Left kidney (tissue), 8 donors: ENCODE data around the gene CPLANE2. TPM values are rescaled to one million over a fixed set of nuclear protein-coding genes. Genes with fewer than 3 reads are reported as not detected.
"Not testable (repeated sequence)": the region's sequence is repeated elsewhere in the genome, so short reads cannot be mapped to it uniquely, and the experiment has no call there.

ENCODE experiments used
- DNase-seq: peaks from one replicate; pipeline ENCODE4 v3.0.0-alpha.2; 2013
- long read RNA-seq, 8 donors: transcript quantifications; one replicate each; lab custom pipeline, GENCODE V29; 2026
- polyA plus RNA-seq: library from polyadenylated mRNA; unstranded; fragments of 120-200 nt; gene quantifications from one replicate; pipeline ENCODE4 v1.2.1, GENCODE V29; 2013; ENCODE audit not compliant: insufficient read length

The CPLANE2 gene, protein sequence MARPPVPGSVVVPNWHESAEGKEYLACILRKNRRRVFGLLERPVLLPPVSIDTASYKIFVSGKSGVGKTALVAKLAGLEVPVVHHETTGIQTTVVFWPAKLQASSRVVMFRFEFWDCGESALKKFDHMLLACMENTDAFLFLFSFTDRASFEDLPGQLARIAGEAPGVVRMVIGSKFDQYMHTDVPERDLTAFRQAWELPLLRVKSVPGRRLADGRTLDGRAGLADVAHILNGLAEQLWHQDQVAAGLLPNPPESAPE
- polyA plus RNA-seq, result 4.8 TPM
- long read RNA-seq, donor 1, result 0 reads
- long read RNA-seq, donor 2, partial matches to known transcripts, result 0 of 2 reads
- long read RNA-seq, donor 2, other reads (novel, unspliced or antisense), result 0 of 2 reads
- long read RNA-seq, donor 3, partial matches to known transcripts, result 0 of 2 reads
- long read RNA-seq, donor 3, other reads (novel, unspliced or antisense), result 0 of 2 reads
- long read RNA-seq, donor 4, result 0 reads
- long read RNA-seq, donor 5, partial matches to known transcripts, result 0 of 5 reads
- long read RNA-seq, donor 5, other reads (novel, unspliced or antisense), result 0 of 5 reads
- long read RNA-seq, donor 6, partial matches to known transcripts, result 0 of 2 reads
- long read RNA-seq, donor 6, other reads (novel, unspliced or antisense), result 0 of 2 reads
- long read RNA-seq, donor 7, partial matches to known transcripts, result 0 of 2 reads
- long read RNA-seq, donor 7, other reads (novel, unspliced or antisense), result 0 of 2 reads
- long read RNA-seq, donor 8, partial matches to known transcripts, result 0 of 1 reads
- long read RNA-seq, donor 8, other reads (novel, unspliced or antisense), result 0 of 1 reads

DNA sequence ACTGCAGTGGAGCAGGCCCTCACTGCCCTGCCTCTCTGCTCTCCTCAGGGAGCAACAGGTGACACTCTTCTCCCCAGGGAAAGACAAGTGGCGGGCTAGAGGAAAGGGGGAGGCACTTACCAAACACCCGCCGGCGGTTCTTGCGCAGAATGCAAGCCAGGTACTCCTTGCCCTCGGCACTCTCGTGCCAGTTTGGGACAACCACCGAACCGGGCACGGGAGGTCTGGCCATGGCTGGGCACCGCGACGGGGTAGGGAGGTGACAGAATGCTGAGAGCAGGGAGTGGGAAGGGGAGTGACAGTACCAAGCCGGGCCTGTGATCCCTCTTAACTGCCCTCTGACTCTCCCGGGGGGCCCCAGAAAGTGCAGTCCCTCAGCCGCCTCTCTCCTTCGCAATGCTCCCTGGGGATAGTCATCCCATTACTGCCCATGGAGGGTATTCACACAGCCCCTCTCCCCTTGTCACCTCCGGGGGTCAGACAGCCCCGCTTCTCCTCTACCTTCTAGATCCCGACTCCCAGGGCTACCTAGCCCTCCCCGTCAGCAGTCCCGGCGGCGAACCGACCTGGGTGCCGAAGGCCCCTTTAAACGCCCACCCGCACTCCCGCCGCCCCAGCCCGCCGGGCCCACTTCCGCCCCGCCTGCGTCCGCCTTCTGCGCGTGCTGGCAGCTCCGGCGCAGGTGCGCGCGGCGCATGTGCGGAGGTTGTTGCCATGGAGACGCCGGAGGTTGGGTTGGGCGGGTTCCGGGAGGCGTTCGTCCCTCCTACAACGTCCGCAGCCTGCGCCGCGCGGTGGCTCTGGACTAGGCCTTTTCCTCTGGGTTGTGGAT, at the start of gene CPLANE2:
TSS of gene CPLANE2 (minus strand) at position 673 of the 832 bp plus-strand sequence. CDS start at position 232, 441 bp downstream.
- peak; percentile 90 for DNase-seq

DNA sequence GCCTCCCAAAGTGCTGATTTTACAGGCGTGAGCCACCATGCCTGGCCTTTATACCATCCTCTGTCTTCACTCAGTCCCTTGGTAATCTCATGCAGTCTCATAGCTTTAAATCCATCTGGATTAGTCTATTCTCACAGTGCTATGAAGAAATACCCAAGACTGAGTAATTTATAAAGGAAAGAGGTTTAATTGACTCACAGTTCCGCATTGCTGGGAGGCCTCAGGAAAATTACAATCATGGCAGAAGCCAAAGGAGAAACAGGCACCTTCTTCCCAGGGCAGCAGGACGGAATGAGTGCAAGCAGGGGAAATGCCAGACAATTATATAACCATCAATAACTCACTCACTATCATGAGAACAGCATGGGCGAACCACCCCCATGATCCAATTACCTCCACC, 49.1 kb upstream of the CPLANE2 start:
- no peak for DNase-seq

DNA sequence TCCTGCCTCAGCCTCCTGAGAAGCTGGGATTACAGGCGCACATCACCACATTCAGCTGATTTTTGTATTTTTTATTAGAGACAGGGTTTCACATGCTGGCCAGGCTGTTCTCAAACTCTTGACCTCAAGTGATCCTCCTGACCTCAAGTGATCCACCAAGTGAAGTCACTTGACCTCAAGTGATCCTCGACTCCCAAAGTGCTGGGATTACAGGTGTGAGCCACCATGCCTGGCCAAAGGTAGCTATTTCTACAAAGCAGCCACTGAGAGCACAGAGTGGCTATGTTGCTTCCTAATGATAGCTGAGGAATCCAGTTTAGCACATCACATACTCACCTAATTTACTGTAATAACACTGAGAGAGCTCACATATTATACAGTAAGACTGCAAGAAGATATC, 44.8 kb upstream of the CPLANE2 start:
- DNase-seq, result no peak

DNA sequence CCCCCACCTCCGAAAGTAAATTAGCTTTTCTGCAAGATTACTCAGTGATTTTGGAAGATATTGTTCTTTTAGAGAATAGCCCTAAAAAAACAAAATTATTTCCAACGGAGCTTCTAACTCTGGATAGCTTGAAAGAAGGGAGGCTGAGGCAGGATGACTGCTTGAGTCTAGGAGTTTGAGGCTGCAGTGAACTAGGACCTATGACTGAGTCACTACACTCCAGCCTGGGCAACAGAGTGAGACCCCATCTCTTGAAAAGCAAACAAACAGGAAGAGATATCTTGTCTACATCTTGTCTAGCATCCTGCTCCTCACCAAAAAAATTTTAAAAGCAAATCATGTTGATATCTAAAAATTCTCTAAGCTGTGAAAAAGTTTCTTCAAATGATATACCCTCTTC, 42.2 kb upstream of the CPLANE2 start:
- DNase-seq, result no peak

DNA sequence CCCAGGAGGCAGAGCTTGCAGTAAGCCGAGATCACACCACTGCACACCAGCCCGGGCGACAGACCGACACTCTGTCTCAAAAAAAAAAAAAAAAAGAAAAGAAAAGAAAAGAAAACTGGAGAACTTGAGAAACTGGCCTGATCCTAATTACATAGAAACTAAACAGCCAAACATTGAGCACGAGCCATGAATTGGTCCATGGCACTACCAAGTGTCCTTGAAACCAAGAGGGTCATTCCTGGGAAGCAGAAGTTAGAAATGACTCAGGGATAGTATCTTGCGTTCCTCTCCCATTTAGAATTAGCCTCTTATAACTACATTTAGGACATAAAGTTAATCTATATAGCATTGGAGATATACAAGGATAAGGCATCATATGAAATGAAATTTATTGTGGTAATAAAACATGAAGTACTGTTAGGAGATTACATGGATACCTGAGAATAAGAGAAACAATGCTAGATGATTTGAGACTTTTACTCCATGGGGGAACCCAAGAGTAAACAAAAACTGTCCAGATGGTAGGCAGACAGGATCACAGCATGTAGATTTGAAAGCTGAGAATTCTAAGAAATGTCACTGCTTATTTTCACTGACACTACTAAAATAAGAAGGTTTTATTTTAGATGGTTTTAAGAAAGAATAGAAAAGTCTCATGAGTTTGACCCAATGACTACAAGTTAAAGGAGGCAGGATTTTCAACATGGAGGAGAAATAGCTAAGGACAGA, 39.5 kb upstream of the CPLANE2 start:
- no peak for DNase-seq

DNA sequence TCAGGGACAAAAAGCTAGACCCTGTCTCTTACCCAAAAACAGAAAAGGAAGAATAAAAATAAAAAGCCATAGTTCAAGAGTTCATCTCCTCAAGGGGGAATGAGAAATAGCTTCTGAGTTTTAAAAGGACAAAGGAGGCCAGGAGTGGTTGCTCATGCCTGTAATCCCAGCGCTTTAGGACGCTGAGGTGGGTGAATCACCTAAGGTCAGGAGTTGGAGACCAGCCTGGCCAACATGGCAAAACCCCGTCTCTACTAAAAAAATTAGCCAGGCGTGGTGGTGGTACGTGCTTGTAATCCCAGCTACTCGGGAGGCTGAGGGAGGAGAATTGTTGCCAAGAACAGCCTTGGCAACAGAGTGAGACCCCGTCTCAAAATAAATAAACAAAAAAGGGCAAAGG, 38.6 kb upstream of the CPLANE2 start:
- DNase-seq, result no peak

DNA sequence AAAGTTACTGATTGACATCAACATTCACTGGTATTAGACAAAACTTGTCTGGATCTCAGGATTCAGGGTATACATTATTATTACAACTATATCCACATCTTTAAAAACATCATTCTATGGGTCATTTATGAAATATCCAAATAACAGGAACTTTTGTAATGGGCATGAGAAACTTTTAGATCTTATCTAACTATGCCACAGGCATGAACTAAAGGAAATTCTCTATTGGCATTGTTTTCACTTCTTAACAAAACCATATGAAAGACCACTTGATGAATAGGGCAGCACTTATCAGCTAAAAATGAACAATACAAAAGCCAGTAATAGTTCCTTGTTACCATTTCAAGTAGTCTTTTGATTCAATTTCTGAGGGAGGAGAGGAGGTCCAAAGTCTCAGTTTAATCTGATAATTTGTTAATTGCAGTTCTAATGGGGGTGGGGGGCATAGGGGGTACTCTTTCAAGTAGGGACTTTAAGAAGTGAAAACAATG, 30.8 kb upstream of the CPLANE2 start:
- DNase-seq, result no peak

DNA sequence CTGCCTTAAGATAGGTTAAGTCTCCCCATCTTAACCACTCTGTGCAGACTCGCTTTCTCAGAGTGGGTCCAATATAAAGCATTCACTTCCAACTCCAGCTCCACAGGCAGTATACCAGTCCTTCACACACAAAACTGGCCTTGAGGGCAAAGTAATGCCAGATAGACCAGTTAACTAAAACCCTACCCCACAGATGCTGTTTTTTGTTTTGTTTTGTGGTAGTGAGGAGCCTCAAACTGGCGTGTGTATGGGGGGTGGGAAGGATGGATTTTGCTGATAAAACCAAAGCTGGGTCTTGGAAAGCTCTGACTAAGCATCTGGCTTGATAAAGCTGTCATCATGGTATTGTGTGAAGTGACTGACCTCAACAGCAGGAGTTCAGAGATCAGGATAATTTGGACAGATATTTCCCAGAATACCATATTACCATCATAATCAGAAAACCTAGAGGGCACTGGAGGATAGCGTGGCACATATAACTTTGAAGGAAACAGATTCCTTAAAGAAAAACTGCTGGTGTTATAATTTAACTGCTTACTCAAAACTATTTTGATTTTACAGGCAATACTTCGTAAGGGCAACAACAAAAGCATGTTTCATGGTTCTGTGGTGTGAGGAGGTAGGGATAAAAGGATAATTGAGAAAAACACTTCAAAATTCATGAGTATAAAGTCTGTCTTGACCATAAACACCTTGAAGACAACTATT, 29.6 kb upstream of the CPLANE2 start:
- no peak for DNase-seq

DNA sequence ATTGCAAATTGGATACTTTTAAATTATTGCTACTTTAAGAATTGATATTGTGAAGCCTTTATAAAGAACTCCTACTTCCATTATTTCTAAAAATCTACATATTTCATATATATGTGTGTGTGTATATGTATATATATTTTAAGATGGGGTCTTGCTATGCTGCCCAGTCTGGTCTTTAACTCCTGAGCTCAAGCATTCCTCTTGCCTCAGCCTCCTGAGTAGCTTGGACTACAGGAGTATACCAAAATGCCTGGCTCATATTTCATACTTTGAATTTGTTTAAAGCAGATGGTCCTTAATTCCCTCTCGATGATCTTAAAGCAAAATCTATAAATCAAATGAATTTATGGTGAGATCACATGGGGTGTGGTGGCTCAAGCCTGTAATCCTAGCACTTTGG, 25.1 kb upstream of the CPLANE2 start:
- DNase-seq, result no peak

DNA sequence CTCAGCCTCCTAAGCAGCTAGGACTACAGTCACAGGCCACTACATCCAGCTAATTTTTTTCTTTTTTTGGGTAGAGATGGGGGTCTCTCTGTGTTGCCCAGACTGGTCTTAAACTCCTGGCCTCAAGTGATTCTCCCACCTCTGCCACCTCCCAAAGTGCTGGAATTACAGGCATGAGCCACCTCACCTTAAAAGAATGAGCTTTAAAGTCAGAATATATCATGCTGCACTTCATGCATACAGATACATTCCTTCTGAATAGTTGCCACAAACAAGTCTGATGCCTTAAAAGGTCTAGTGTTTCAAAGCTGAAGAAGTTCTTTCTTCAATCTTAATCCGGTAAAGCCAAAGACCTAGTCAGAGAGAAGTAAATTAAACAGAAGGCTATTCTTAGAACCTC, 23.8 kb upstream of the CPLANE2 start:
- no peak for DNase-seq

DNA sequence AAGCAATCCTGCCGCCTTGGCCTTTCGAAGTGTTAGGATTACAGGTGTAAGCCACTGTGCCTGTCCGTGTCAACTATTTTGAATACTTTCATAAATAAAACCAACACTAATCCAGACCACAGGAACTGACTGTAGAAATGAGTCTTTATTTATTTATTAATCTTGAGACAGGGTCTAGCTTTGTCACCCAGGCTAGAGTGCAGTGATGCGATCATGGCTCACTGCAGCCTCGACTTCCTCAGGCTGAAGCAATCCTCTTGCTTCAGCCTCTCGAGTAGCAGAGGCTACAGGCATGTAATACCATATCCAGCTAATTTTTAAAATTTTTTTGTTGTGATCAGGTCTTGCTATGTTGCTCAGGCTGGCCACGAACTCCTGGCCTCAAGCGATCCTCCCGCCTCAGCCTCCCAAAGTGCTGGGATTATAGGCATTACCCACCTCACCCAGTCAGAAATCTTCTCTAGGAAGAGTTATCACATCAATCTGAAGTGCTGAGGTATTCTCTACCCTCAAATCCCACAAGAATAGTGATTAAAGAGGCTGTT, 21.7 kb upstream of the CPLANE2 start:
- no peak for DNase-seq

DNA sequence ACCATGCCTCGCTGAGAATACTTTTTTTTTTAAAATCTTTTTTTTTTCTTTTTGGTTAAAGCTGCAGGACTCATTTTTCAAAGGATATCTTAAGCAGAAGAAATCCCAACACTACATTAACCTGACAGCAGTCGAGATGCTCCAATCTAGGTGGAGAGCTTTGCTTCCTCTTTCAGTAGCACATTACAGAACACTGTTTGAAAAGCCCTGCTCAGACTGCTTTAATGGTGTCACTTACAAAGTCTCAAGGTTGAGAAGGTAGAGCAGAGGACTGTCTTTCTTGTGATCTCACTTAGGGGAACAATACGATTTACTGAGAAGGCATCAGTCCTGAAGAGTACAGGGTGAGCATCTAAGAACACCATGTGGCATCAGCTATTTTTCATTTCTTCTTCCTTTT, 21.0 kb upstream of the CPLANE2 start:
- no peak for DNase-seq

DNA sequence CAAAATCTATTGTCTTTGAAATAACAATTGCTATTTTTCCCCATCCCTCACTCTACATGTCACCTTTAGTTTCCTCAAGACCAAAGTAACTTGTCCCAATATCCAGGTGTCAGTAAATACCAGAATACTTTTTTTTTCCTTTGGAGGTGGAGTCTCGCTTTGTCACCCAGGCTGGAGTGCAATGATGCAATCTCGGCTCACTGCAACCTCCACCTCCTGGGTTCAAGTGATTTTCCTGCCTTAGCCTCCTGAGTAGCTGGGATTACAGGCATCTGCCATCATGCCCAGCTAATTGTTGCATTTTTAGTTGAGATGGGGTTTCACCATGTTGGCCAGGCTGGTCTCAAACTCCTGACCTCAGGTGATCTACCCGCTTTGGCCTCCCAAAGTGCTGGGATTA, 20.6 kb upstream of the CPLANE2 start:
- DNase-seq, result not testable (repeated sequence)

DNA sequence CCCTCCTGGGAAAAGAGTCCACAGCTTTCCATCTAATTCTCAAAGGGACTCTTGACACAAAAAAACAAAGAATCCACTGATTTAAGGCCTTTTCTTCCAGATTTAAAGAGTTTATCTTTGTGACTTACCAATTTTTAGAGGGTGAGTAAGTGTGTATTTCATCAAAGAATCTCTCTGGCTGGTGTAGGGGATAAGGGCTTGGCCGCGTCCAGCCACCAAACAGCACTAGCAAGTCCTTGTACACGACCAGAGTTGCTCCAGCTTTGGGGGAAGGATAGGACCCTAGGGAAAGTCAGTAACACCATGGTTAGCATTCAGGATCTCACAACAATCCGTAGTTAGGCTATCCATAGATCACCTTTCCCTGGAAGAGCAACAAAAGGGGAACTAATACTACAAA, 19.5 kb upstream of the CPLANE2 start:
- no peak for DNase-seq

DNA sequence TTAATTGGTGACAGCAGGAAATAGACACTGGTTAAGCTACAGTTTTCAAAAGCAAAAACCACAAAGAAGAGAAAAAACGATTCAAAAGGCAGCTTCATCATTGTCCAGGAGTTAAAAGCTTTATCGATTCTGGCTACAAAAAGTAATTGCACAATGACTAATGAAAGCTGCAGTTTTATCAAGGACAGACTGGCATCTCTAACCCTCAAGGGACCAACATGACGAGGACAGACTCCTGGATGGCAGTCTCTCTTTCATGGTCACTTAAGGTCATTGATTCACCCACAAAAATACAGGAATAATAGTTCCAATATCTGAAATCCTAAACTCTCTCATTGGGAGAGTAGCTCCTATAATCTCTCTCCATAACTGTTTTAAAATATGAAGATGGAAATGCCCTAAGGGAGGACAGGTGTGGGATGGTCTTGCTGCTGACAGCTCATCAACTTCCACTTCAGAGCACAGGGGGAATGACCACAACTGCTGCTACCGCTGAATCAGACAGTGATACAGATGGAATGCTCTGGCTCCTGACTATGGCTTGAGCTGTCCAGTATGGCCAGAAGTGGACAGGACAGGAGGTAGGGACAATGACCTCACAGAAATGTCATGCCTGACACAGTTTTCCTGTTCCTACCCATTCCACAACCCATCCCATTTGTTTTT, 17.4 kb upstream of the CPLANE2 start:
- no peak for DNase-seq

DNA sequence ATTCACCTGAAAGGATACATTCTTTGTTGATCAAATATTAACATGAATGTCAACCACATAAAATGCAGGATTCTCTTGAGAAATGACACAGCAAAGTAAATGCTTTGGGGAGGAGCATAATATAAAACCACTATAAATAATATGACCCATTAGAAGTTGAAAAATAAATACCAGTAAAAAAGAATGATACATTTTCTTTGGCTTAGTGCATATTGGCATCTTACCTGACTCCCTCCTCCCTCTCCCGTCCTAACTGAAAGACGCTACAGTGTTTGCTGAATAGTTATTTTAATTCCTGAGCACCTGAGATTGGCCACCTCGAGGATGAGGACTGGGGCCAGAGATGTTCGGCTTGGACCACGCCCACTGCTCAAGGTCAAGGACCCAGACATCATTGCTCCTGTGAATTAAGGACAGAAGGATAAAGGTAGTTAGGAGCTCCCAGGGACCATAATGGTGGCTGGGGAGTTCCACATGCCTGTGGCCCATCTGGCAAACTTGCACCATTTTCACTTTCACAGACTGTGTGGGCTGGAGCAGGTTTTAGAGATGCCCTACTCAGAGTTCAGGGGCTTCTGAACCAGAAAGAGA, 16.4 kb upstream of the CPLANE2 start:
- no peak for DNase-seq

DNA sequence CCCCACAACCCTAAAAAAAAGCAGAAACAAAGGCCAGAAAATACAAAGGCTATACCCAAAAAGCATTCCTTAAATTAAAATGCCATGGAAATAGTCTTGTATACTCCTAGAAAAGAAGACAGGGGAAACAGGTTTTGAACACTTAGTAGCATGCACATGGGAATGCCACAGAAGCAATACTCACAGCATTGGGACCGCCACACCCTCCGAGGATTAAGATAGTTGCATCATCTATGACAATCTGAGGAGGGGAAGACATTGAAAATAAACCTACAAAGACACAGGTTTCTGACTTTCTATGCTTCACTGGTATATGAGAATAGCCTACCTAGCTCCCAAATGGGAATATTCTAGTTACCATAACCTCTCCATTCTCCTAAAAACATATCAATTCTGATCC, 15.9 kb upstream of the CPLANE2 start:
- DNase-seq, result no peak

DNA sequence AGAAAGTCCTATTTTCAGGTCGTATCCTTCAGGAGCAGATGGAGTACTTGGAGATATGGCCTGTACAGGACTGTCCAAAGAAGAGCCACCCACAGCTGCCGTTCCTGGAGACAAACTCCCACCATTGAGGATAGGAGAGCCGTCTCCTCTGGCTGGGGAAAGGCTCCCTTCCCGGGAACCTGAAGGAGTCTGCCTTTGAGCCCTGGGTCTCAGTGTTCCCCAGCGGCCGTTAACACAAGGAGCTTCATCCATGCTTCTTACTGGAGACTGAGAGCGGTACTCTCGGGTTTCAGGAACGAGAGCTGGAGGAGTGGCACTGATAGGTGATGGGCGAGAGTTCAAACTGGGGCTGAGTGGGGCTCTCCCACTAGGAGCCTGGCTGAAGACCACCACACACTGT, 14.4 kb upstream of the CPLANE2 start:
- no peak for DNase-seq

DNA sequence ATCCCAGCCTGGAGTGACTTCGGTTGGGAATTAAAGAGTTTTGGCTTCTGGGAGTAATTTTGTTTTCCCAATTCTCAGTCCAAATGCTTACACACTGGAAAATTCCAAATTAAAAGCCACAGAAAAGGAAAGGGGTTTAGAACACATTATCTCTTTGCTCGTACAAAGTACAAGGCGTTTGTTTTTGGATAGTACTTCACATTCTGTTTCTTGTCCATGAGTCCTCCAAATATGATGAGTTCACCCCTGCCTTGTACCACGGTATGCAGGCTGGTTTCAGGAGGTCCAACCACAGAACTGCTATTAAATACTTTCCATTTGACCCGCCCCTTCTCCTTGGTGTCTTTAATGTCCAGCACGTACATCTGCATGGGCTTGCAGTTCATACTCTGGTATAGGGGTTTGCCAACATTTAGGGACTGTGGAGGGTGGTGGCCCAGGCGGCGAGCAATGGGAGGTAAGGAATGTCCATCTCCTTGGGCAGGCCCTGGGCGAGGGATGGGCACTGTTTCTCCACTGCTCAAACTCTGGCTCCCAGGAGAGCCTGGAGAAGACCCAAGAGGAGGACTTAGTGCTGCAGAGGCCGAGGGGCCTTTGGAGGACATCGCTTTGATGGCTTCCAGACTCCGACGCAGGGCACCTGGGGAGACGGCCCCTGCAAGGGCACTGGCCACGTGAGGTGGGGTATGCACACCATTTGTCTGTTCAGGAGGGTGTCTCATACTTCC, 13.7 kb upstream of the CPLANE2 start:
- no peak for DNase-seq
